ENCODE measurements around the gene CD84.
"Not testable (repeated sequence)": the region's sequence is repeated elsewhere in the genome, so short reads cannot be mapped to it uniquely, and the experiment has no call there.

CD84 gene

DNA sequence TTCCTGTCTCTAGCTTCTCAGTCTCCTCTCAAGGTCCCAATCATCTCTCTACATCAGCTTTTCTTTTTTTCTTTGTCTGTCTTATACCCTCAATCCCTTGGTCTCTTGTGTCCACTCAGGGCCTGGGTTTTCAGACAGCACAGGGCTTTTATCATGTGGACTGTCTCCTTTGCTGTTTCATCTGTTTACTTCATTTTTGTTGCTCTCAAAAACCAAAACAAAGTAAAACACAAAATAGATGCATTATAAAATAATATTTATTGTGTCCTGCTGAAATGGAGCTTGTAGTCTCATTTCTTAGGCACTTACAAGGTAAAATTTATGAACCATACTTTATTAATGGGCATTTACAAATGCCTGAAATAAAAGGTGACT is 38.5 kb downstream of the CD84 start:
- no peak for DNase-seq (ENCODE audit: low read depth)

DNA sequence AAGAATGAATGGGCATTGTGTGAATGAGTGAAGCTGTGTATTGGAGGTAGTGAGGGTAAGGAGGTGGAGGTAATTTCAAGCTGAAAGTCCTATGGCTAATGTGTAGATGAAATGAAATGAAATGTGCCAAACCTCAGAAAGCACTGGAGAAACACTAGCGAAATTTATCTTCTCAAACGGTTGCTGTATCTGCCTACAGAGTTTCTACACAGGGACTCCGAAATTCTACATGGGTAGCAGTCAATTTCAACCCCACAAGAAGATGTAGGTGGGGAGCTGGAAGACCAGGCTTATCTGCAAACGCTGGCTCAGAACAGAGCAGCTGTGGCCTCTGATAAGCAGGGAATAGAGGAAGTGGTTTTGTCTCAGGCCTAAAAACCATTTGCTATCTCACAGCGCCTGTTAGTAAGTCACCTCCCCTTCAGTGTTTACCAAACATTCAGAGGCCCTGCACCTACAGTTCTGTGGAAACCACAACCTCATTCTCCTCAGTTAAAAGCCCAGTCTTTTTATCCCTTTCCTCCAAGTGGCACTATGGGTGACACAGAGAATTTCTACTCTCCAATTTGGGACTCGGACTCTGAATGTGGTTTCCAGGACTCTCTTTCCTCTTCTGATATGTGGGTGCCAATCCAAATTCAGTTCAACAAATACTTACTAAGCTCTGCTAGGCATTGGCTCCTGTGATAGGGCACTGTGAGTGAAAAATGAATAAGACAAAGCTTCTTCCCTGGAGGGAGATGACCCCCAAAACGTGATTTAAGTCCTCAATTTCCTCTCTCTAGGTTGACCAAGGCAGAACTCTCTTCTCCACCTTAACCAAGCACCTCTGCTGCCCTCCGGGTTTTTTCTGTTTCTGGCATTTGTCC is 39.1 kb downstream of the CD84 start:
- DNase-seq (ENCODE audit: low read depth), result peak; percentile 24

DNA sequence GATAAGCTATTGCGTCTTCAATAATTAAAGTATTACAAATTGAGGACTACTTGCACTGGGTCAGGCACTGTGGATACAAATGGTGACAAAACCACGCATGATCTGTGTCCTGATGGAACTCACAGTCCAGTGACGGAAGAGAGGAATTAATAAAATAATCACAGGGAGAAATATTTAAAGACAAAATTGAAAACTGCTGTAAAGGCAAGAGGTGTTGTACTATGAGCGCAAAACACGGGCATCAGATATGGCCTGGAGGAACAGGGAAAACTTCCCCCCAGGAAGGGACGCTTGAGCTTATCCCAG is 39.7 kb downstream of the CD84 start:
- no peak for DNase-seq (ENCODE audit: low read depth)

DNA sequence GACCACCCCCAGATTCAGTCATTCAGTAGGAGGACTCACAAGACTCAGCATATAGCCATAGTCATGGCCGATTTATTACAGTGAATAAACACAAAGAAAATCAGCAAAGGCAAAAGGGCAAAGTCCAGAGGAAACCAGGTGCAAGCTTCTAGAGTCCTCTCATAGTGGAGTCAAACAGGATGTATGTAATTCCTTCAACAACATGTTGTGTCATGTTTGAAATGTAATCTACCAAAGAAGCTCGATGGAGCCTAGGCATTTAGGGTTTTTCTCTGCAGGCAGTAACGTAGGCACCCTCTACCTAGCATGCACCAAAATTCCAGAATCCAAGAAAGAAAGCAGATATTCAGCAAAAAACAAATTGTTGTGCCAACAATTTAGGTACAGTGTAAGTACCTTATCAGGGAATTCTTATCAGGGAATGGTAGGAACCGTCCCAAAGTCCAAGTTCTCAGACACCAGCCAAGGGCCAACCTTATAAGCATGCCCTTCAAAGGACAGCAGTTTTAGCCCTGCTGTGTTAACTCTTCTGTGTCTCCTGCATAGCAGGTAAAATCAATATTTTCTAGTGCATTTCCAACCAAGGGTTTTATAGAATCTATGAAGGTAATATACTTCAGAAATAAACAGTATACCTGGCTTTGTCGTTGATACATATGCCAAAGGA is 40.2 kb downstream of the CD84 start:
- DNase-seq (ENCODE audit: low read depth), result no peak

DNA sequence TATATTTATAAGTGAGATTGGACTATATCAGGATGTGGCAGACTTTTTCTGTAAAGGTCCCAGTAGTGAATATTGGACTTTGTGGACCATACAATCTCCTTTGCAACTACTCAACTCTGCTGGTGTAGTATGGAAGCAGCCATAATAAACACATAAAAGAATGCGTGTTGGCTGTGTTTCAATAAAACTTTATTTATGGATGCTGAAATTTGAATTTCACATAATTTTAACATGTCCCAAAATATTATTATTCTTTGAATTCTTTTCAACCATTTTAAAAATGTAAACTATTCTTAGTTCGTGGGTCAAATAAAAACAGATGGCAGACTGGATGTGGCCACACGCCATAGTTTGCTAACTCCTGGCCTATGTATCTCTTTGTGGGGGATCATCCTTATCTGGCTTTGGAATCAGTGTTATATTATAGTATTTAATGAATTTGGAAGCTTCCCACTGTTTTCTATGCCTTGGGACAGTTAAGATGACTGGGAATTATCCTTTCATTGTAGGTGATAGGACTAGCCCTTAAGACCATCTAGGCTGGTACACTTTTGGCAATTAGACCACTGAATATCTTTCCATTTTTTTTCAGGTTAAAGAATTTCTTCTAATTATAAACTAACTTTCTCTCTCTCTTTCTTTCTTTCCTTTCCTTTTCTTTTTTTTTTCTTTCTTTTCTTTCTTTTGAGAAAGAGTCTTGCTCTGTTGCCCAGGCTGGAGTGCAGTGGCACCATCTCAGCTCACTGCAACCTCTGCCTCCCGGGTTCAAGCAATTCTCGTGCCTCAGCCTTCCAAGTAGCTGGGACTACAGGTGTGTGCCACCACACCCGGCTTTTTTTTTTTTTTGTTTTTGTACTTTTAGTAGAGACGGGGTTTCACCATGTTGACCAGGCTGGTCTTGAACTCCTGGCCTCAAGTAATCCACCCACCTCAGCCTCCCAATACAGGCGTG is 41.3 kb downstream of the CD84 start:
- no peak for DNase-seq (ENCODE audit: low read depth)

DNA sequence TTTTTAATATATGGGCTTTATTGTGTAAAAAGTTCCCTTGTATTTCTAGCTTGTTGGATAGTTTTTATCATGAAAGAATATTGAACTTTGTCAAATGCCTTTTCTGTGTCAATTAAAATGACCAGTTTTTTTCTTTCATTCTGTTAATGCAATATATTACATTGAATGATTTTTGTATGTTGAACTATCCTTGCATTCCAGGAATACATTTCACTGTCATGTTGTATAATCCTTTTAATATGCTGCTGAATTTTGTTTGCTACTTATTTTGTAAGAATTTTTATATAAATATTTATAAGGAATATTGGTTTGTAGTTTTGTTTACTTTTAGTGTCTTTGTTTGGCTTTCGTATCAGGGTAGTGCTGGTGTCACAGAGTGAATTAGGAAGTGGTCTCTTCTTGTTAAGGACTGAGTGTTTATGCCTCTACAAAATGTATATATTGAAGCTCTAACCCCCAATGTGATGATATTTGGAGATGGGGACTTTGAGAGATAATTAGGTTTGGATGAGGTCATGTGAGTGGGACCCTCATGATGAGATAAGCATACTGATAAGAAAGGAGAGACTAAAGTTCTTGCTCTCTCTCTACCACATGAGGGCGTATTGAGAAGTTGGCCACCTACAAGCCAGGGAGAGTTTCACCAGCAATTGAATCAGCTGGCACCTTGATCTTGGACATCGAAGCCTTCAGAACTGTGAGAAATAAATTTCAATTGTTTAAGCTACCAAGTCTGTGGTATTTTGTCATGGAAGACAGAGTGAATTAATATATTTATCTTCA is 44.3 kb downstream of the CD84 start:
- DNase-seq (ENCODE audit: low read depth), result no peak

DNA sequence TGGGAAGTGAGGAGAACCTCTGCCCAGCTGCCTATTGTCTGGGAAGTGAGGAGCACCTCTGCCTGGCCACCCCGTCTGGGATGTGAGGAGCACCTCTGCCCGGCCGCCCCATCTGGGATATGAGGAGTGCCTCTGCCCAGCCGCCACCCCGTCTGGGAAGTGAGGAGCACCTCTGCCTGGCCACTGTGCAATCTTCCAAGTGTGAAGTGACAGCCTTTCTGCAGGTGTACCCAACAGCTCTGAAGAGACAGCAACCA is 46.8 kb downstream of the CD84 start:
- DNase-seq (ENCODE audit: low read depth), result not testable (repeated sequence)

DNA sequence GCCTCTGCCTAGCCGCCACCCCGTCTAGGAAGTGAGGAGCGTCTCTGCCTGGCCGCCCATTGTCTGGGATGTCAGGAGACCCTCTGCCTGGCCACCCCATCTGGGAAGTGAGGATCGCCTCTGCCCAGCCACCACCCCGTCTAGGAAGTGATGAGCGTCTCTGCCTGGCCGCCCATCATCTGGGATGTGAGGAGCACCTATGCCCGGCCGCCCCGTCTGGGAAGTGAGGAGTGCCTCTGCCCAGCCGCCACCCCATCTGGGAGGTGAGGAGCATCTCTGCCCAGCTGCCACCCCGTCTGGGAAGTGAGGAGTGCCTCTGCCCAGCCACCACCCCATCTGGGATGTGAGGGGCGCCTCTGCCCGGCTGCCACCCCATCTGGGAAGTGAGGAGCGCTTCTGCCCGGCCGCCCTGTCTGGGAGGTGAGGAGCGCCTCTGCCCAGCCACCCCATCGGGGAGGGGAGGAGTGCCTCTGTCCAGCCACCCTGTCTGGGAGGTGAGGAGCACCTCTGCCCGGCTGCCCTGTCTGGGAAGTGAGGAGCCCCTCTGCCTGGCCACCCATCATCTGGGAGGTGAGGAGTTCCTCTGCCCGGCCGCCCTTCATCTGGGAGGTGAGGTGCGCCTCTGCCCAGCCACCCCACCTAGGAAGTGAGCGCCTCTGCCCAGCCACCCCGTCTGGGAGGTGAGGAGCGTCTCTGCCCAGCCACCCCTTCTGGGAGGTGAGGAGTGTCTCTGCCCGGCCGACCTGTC is 47.3 kb downstream of the CD84 start:
- DNase-seq (ENCODE audit: low read depth), result not testable (repeated sequence)

DNA sequence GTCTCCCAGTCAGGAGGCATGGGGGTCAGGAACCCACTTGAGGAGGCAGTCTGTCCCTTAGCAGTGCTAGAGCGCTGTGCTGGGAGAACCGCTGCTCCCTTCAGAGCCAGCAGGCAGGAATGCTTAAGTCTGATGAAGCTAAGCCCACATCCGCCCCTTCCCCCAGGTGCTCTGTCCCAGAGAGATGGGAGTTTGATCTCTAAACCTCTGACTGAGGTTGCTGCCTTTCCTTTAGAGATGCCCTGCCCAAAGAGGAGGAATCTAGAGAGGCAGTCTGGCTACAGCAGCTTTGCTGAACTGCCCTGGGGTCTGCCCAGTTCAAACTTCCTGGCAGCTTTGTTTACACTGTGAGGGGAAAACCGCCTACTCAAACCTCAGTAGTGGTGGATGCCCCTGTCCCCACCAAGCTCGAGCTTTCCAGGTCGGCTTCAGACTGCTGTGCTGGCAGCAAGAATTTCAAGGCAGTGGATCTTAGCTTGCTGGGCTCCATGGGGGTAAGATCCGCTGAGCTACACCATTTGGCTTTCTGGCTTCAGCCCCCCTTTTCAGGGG is 49.8 kb downstream of the CD84 start:
- not testable (repeated sequence) for DNase-seq (ENCODE audit: low read depth)

DNA sequence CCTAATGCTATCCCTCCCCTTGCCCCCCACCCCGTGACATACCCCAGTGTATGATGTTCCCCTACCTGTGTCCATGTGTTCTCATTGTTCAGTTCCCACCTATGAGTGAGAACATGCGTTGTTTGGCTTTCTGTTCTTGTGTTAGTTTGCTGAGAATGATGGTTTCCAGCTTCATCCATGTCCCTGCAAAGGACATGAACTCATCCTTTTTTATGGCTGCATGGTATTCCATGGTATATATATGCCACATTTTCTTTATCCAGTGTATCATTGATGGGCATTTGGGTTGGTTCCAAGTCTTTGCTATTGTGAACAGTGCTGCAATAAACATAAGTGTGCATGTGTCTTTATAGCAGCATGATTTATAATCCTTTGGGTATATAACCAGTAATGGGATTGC is 55.5 kb downstream of the CD84 start:
- DNase-seq (ENCODE audit: low read depth), result not testable (repeated sequence)

DNA sequence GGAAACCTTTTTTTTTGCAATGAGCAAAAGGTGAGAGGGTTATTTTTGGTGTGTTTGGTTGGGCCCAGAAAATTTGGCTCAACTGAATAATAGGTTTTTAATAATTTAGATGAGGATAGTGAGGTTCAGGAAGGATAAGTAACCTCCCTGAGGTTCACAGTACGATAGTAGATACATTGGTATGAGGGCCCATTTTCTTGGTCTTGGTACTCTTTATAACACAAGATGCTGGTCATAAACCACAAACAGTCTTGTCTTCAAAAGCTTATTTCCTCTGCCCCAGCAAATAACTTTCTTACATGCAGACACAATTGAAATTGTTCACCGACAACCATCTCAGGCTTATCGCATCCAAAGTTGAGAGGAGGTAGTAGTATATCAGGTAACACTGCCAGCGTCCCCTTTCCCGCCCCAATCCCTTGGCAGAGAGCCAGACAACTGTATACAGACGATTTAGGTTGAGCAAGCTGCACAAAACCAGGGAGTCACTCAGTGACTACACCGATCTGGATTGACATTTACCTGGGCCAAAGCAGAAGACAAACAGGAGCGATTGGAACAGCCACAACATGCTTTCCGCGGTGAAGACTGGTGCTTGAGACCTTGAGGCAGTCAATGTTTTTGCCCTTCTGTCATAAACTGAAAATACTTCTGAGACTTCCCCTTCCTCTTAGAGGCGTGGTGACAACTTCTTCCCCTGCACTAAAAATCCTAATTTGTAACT is 56.5 kb downstream of the CD84 start, which contains the start of gene SLAMF6:
Gene SLAMF6 (minus strand): TSS at position 634 of the 724 bp plus-strand sequence. CDS start 63 bp downstream, at position 571.
- peak; percentile 13 for DNase-seq (ENCODE audit: low read depth)

DNA sequence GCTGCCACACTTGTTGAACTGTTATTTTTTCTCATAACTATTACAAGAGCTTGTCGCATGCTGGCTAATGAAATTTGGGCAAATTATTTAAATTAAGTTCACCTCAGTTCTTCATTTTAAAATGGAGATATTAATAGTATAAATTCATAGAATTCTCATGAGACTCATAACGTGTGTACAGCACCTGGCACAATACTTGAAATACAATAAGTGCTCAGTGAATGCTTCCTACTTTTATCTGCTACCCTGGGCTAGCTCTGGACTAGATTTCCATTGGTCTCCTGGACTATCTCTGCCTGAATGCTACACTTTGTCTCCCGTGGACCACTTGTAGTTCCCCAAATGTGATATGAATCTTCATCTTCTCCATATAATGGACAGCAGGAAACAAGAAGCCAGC is 57.2 kb downstream of the CD84 start:
- no peak for DNase-seq (ENCODE audit: low read depth)

DNA sequence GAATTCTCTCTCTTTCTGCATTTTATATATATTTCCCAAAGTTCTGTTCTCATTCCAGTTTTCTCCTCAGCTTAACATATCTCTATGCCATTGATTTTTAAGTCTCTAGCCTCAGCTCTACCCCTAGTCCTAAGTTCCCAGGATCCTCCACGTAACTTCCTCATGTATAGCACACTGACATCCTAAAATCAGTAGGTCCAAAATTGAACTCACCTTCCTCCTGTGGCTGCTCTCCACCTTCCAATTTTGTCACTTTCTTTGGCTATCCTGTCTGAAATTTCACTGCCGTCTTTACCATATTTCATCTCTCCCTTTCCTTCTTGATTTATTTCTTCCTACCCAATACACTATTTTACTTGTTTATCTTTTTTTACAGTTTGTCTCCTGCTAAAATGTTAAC is 57.7 kb downstream of the CD84 start:
- no peak for DNase-seq (ENCODE audit: low read depth)

DNA sequence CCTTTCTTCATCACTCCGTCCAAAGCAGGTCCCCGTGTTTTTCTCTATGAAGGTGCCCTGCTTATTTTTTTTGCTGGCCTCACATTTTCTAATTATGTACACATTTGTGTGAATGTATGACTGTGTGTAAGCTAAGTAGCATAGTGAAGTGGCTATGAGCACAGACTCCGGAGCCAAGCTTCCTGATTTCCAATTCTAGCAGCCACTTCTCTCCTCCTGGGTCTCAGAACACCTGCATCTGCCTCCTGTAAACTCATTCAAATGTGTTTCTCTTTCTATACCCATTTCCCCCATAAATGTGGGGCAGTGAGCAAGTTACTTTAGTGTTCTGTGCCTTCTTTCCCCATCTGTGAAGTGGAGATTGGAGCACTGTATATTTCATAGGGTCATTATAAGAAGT is 58.3 kb downstream of the CD84 start:
- DNase-seq (ENCODE audit: low read depth), result no peak

DNA sequence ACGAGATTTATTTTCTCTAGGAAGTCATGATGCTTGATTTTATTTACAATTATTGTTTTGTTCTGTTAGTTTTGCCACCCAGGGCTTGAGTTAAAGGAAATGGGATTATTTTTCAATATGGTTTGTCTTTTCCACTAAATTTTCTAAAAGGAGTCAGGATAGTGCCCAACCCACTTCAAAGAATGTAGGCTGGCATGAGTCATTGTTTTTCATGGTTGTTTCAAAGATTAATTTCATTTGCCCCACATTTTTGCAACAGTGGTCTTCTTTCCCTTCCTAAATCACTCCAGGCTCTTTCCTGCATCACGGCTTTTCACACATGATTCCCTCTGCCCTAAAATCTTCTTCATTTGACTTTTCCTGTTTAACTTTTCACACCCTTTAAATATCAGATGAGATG is 58.7 kb downstream of the CD84 start:
- no peak for DNase-seq (ENCODE audit: low read depth)

DNA sequence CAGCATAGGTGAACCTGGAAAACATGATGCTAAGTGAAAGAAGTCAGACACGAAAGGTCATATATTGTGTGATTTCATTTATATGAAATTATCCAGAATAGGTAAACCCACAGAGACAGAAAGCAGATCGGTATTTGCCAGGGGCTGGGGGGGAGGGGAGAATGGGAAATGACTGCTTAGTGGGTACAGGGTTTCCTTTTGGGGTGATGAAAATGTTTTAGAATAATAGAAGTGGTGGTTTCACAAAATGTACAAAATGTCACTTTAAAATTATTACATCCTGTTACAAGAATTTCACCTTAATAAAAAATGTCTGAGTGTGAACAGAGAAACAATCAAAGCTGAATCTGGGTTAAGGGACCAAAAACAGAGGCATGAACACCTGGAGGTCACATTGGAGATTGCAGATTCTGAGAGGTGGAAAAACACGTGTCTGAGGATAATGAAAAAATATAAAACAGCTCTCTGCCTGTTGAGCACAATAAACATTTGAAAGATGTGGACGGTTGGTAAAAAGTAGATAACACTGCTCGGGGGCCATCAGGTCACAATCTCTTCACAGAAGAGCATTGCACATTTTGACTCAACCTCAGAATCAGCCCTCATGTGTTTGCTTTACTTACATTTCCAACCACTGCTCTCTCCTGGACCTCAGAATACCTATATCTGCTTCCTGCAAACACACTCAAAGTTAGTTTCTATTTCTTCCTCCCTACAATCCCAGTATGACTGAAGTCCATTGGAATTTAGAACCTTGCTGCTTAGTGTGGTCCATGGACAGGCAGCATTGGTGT is 59.5 kb downstream of the CD84 start:
- no peak for DNase-seq (ENCODE audit: low read depth)

DNA sequence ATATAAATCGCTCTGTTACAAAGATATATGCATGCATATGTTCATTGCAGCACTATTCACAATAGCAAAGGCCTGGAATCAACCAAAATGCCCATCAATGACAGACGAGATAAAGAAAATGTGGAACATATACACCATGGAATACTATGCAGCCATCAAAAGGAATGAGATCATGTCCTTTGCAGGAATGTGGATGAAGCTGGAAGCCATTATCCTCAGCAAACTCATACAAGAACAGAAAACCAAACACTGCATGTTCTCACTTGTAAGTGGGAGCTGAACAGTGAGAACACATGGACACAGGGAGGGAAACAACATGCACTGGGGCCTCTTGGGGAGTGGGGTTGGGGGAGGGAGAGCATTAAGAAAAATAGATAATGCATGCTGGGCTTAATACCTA is 61.8 kb downstream of the CD84 start:
- DNase-seq (ENCODE audit: low read depth), result not testable (repeated sequence)

DNA sequence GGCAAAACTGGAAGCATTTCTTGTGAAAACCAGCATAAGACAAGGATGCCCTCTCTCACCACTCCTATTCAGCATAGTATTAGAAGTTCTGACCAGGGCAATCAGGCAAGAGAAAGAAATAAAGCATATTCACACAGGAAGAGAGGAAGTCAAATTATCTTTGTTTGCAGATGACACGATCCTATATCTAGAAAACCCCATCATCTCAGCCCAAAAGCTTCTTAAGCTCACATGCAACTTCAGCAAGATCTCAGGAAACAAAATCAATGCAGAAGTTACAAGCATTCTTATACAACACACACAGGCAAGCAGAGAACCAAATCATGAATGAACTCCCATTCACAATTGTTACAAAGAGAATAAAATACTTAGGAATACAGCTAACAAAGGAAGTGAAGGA is 63.4 kb downstream of the CD84 start:
- DNase-seq (ENCODE audit: low read depth), result not testable (repeated sequence)

DNA sequence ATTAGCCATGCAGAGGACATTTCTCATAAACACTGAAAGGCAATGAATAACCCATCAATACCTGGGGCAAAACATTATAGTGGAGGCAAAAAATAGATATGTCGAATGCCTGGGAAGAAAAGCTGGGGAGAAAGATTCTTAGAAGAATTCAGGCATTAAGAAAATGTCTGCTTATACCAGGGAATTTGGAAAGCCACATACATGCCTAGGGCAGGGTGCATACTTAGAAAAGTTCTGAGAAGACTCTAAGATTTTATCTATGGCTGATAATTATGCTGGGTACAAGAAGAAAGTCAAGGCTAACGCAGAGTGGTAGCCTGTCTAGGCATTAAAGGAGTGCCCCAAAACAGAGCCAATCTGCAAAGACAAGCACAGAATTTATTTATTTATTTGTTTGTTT is 74.6 kb downstream of the CD84 start:
- DNase-seq (ENCODE audit: low read depth), result no peak
